Measurements from ENCODE around the gene CAAP1. TPM values are rescaled to one million over a fixed set of nuclear protein-coding genes. Genes with fewer than 3 reads are reported as not detected.

The CAAP1 gene
- total and polyA plus RNA-seq, 10 of the 15 experiments (the other 5 are each of a cell fraction or from before 2014, with no cell fraction given) = 11.0 to 27.5 (median 20.5) TPM

DNA sequence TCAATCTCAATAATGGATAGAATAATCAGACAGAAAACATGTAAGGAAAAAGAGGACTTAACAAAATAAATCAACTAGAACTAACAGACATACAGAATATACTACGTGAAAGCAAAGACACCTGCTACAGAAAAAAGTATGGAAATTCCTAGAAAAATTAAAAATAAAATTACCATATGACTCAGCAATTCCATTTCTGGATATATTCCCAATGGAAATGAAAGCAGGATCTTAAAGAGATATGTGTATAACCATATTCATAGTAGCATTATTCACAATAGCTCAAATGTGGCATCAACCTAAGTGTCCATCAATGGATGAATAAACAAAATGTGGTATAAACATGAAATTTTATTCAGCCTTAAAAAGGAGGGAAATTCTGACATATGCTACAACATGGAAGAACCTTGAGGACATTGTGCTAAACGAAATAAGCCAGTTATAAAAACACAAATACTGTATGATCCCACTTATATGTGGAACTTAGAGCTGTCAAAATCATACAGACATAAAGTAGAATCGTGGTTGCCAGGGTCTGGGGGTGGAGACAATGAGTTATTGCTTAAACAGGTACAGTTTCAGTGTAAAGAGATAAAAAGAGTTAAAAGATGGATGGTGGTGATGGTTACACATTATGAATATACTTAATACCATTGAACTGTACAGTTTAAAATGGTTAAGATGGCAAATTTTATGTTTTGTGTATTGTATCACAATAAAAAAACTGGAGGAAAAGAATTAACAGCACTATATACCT lies 47.5 kb upstream of the CAAP1 start (continued):
- TF ChIP-seq SRF (IDR thresholded peaks at IDR 0.05; ENCODE audit: low read depth in 2 of 2, low read length in 2 of 2) (no peak), YY1 (IDR thresholded peaks at IDR 0.05; ENCODE audit: low read depth, low read length) (no peak), ETV6 (conservative IDR thresholded peaks at IDR 0.05 in 1 of 2, IDR thresholded peaks at IDR 0.05 in 1 of 2; ENCODE audit: borderline replicate concordance in 1 of 2, low read depth in 1 of 2) (no peak), STAT3 (IDR thresholded peaks at IDR 0.05; ENCODE audit: low read depth, low read length) (no peak), NRF1 (conservative IDR thresholded peaks at IDR 0.05; ENCODE audit: low read depth, low read length) (no peak)
- TF ChIP-seq, protein P1, sequence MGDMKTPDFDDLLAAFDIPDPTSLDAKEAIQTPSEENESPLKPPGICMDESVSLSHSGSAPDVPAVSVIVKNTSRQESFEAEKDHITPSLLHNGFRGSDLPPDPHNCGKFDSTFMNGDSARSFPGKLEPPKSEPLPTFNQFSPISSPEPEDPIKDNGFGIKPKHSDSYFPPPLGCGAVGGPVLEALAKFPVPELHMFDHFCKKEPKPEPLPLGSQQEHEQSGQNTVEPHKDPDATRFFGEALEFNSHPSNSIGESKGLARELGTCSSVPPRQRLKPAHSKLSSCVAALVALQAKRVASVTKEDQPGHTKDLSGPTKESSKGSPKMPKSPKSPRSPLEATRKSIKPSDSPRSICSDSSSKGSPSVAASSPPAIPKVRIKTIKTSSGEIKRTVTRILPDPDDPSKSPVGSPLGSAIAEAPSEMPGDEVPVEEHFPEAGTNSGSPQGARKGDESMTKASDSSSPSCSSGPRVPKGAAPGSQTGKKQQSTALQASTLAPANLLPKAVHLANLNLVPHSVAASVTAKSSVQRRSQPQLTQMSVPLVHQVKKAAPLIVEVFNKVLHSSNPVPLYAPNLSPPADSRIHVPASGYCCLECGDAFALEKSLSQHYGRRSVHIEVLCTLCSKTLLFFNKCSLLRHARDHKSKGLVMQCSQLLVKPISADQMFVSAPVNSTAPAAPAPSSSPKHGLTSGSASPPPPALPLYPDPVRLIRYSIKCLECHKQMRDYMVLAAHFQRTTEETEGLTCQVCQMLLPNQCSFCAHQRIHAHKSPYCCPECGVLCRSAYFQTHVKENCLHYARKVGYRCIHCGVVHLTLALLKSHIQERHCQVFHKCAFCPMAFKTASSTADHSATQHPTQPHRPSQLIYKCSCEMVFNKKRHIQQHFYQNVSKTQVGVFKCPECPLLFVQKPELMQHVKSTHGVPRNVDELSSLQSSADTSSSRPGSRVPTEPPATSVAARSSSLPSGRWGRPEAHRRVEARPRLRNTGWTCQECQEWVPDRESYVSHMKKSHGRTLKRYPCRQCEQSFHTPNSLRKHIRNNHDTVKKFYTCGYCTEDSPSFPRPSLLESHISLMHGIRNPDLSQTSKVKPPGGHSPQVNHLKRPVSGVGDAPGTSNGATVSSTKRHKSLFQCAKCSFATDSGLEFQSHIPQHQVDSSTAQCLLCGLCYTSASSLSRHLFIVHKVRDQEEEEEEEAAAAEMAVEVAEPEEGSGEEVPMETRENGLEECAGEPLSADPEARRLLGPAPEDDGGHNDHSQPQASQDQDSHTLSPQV (IDR thresholded peaks at IDR 0.05) = no peak
- TF ChIP-seq, protein P2, sequence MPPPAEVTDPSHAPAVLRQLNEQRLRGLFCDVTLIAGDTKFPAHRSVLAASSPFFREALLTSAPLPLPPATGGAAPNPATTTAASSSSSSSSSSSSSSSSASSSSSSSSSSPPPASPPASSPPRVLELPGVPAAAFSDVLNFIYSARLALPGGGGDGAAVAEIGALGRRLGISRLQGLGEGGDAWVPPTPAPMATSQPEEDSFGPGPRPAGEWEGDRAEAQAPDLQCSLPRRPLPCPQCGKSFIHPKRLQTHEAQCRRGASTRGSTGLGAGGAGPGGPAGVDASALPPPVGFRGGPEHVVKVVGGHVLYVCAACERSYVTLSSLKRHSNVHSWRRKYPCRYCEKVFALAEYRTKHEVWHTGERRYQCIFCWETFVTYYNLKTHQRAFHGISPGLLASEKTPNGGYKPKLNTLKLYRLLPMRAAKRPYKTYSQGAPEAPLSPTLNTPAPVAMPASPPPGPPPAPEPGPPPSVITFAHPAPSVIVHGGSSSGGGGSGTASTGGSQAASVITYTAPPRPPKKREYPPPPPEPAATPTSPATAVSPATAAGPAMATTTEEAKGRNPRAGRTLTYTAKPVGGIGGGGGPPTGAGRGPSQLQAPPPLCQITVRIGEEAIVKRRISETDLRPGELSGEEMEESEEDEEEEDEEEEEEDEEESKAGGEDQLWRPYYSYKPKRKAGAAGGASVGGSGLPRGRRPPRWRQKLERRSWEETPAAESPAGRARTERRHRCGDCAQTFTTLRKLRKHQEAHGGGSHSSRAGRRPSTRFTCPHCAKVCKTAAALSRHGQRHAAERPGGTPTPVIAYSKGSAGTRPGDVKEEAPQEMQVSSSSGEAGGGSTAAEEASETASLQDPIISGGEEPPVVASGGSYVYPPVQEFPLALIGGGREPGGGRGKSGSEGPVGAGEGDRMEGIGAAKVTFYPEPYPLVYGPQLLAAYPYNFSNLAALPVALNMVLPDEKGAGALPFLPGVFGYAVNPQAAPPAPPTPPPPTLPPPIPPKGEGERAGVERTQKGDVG (CRISPR knock-in tag; IDR thresholded peaks at IDR 0.05) = no peak
